Astrocyte of the spinal cord (primary cell): ENCODE results near the gene GALNT18.

Source experiments
- DNase-seq: peaks from one replicate; pipeline ENCODE4 v3.0.0; 2011; ENCODE audit warnings: low read depth, low spot score
- H3K4me3 ChIP-seq: 2 replicates; pipeline ENCODE4 v1.5.1; 2011; ENCODE audit warnings: low read depth, mild to moderate bottlenecking, low read length, moderate library complexity
- in situ Hi-C: cut with HindIII; loops from 2 replicates; pipeline ENCODE4 v1.10.0; 2017; ENCODE audit warnings: low sequenced_read_pairs
- TF ChIP-seq, protein P1 (sequence below): IDR thresholded peaks from 2 replicates; pipeline ENCODE4 v1.5.1; 2012; ENCODE audit warnings: low read depth, mild to moderate bottlenecking, low read length, inconsistent platforms

The GALNT18 gene

DNA sequence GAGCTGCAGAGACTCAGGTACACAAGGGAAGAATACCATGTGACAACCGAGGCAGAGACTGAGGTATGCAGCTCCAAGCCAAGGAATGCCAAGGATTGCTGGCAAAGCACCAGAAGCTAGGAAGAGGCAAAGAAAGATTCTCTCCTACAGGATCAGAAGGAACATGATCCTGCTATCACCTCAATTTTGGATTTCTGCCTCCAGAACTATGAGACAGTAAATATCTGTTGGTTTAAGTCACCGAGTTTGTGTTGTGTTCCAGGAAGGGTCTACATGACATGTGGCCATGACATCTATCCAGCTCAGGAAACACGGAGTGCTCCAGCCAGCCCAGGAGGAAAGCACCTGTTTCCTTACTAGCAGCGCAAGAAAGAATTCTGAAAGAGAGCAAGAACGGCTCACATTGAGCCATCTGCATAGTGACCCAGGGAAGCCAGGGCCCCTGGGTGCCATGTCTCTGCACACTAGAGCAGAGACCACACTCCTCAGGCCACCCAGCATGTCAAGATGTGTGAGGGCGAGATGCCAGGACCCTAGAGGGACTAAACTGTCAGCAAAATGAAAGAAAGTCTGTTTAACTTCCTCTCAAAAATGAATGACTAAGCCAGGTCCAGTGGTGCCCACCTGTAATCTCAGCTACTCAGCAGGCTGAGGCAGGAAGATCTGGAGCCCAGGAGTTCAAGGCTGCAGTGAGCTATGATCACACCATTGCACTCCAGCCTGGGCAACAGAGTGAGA lies 35.6 kb upstream of the GALNT18 start:
- H3K4me3 ChIP-seq, result no peak overlapping the region
- no peak for DNase-seq
- in situ Hi-C loops, result no loop called here
- TF ChIP-seq, protein P1, sequence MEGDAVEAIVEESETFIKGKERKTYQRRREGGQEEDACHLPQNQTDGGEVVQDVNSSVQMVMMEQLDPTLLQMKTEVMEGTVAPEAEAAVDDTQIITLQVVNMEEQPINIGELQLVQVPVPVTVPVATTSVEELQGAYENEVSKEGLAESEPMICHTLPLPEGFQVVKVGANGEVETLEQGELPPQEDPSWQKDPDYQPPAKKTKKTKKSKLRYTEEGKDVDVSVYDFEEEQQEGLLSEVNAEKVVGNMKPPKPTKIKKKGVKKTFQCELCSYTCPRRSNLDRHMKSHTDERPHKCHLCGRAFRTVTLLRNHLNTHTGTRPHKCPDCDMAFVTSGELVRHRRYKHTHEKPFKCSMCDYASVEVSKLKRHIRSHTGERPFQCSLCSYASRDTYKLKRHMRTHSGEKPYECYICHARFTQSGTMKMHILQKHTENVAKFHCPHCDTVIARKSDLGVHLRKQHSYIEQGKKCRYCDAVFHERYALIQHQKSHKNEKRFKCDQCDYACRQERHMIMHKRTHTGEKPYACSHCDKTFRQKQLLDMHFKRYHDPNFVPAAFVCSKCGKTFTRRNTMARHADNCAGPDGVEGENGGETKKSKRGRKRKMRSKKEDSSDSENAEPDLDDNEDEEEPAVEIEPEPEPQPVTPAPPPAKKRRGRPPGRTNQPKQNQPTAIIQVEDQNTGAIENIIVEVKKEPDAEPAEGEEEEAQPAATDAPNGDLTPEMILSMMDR, result no peak

- TF ChIP-seq, protein P1, result no peak
- no peak for DNase-seq
- in situ Hi-C loops, result no loop called here
- H3K4me3 ChIP-seq, result no peak overlapping the region
Observed at GRCh38 chr11:11641581-11641980, 19.8 kb upstream of the GALNT18 start.

DNA sequence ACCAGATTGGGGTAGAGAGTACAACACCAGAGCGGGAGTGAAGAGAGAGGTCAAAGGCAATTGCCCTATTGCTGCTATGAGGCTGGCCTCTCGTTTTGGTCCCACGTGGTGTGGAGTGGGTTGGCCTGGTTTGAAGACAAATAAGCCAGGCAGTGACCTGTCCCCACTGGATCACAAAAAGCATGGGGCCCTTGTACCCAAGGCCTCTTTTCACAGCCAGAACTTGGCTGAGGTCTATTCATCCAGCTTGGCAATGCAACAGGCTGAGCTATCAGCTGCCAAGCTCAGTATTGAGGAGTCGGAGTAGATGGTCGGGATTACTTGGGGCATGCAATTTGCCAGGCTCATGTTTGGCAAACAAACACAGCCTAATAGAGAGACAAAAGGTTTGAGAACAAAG lies 19.2 kb upstream of the GALNT18 start:
- in situ Hi-C loops, result no loop called here
- TF ChIP-seq, protein P1, result no peak
- no peak overlapping the region for H3K4me3 ChIP-seq
- no peak for DNase-seq

- TF ChIP-seq, protein P1, result no peak
- peak; percentile 5 for DNase-seq
- in situ Hi-C loops, result no loop called here
- H3K4me3 ChIP-seq, result no peak overlapping the region
Observed at GRCh38 chr11:11640152-11640551, 18.3 kb upstream of the GALNT18 start.

DNA sequence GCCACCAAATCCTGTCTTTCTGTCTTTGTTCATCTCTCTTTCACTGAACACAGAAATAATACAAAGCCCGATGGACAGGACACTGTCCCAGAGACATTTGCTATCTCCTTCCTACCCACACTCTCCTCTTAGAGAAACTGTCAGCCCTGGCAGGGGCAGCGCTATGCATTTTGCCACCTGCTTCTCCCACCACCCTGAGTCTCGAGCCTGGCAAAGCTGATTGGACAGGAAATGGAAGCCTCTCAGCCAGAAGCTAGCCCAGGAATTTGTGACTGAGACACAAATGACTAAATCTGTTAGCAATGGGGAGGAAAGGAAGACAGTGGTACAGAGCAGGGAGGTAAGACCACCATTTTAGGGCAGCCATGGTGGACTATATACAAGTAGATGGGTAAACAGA lies 14.9 kb upstream of the GALNT18 start:
- H3K4me3 ChIP-seq, result no peak overlapping the region
- no peak for DNase-seq
- in situ Hi-C loops, result no loop called here
- TF ChIP-seq, protein P1, result no peak

DNA sequence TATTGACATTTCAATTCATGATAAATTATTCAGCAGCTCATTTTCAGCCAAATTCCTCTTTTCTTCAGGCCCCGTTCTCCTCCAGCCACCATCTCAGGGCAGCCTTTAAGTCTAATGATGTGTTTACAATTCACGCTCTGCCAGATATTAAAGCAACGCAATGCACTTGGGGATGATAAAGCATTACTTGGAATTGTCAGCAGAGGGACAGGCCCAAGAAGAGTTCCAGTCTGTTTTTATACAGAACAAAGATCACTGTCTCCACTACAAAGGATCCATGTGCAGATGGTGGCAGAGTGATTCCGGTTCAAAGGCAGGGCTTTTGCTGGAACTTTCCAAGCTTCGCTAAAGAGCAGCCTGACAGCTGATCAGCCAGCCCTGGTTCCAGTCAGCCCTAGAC lies 13.6 kb upstream of the GALNT18 start:
- DNase-seq, result no peak
- in situ Hi-C loops, result no loop called here
- no peak overlapping the region for H3K4me3 ChIP-seq
- TF ChIP-seq, protein P1, result no peak
